H1 (cell line): Measurements from ENCODE around the gene CTH. TPM values are rescaled to one million over a fixed set of nuclear protein-coding genes. Genes with fewer than 3 reads are reported as not detected.
A peak's percentile ranks its signal among the peaks of the same experiment; 100 is the strongest.
"Not testable (repeated sequence)": the region's sequence is repeated elsewhere in the genome, so short reads cannot be mapped to it uniquely, and the experiment has no call there.

Source experiments
- CTCF ChIA-PET: fragments of 300-600 bp; sonication (Branson Sonifier 250); formaldehyde crosslinking; loops from one replicate; lab custom pipeline; 2021; ENCODE audit not compliant: partially characterized antibody; lab: Charles Lee
- POLR2A ChIA-PET: fragments of 300-600 bp; sonication (Branson Sonifier 250); formaldehyde crosslinking; loops from one replicate; lab custom pipeline; 2021; ENCODE audit warnings: inconsistent platforms; ENCODE audit not compliant: partially characterized antibody; lab: Charles Lee
- DNase-seq, 2 experiments: peaks; one replicate each; pipeline versions ENCODE4 v3.0.0 to v3.0.0-alpha.2; 2010 to 2022; ENCODE audit warnings: low spot score in 2 of 2, low read depth in 1 of 2, mixed read lengths in 1 of 2
- FAIRE-seq: peaks from 2 replicates; lab custom pipeline; 2011; peaks lifted over from hg19 to GRCh38; lab: Jason Lieb, UNC
- H2AFZ ChIP-seq: 2 replicates; pipeline ENCODE4 v1.8.1; 2012; ENCODE audit warnings: low read length, inconsistent platforms
- H2AK5ac ChIP-seq: 2 replicates; pipeline ENCODE4 v1.6.1; 2013; ENCODE audit warnings: low read depth, low read length
- H2BK120ac ChIP-seq: replicated peaks from 2 replicates; pipeline ENCODE3; 2013; ENCODE audit warnings: low read depth, low read length, inconsistent platforms
- H2BK12ac ChIP-seq: 2 replicates; pipeline ENCODE4 v1.6.1; 2013; ENCODE audit warnings: low read depth, low read length
- H2BK15ac ChIP-seq: 2 replicates; pipeline ENCODE4 v1.6.1; 2013; ENCODE audit warnings: low read length
- H2BK20ac ChIP-seq: 2 replicates; pipeline ENCODE4 v1.6.1; 2013; ENCODE audit warnings: low read length
- H2BK5ac ChIP-seq: 2 replicates; pipeline ENCODE4 v1.6.1; 2013; ENCODE audit warnings: low read depth, low read length
- H3K14ac ChIP-seq: 2 replicates; pipeline ENCODE4 v1.6.1; 2013; ENCODE audit warnings: inconsistent platforms; ENCODE audit not compliant: insufficient read length
- H3K18ac ChIP-seq: 2 replicates; pipeline ENCODE4 v1.6.1; 2013; ENCODE audit warnings: low read length; ENCODE audit errors: extremely low read depth
- H3K23ac ChIP-seq: 2 replicates; pipeline ENCODE4 v1.6.1; 2013; ENCODE audit warnings: inconsistent platforms; ENCODE audit not compliant: insufficient read length
- H3K23me2 ChIP-seq: 2 replicates; pipeline ENCODE4 v1.6.1; 2013; ENCODE audit warnings: low read depth, low read length
- H3K27ac ChIP-seq: 2 replicates; pipeline ENCODE4 v1.6.1; 2011; ENCODE audit warnings: low read depth, low read length, inconsistent platforms
- H3K27me3 ChIP-seq, 4 experiments: replicated peaks in 1 of 4; 1 replicate in 1 of 4; 2 replicates in 3 of 4; pipeline versions ENCODE4 v1.6.1 to v1.8.1; 2011 to 2013; ENCODE audit warnings: low read length in 3 of 4, mild to moderate bottlenecking in 3 of 4, inconsistent platforms in 2 of 4, mixed read lengths in 2 of 4, moderate library complexity in 1 of 4; ENCODE audit not compliant: control insufficient read depth in 3 of 4, insufficient read depth in 3 of 4; ENCODE audit errors: extremely low read depth in 1 of 4
- H3K36me3 ChIP-seq, 4 experiments: 2 replicates each; pipeline versions ENCODE4 v1.6.1 to v1.8.1; 2011 to 2013; ENCODE audit warnings: mild to moderate bottlenecking in 4 of 4, low read length in 3 of 4, moderate library complexity in 2 of 4, control low read depth in 1 of 4, inconsistent platforms in 1 of 4; ENCODE audit not compliant: insufficient read depth in 4 of 4, control insufficient read depth in 2 of 4
- H3K4ac ChIP-seq: replicated peaks from 2 replicates; pipeline ENCODE3; 2013; ENCODE audit warnings: low read length, low read depth, mixed read lengths, inconsistent platforms; ENCODE audit not compliant: insufficient read length
- H3K4me1 ChIP-seq, 4 experiments: replicated peaks in 1 of 4; 1 replicate in 1 of 4; 2 replicates in 3 of 4; pipeline versions ENCODE4 v1.6.1 to v1.8.1; 2011 to 2013; ENCODE audit warnings: low read length in 3 of 4, inconsistent platforms in 2 of 4, mixed read lengths in 1 of 4; ENCODE audit not compliant: insufficient read depth in 4 of 4, control insufficient read depth in 3 of 4
- H3K4me2 ChIP-seq, 2 experiments: 2 replicates each; pipeline versions ENCODE4 v1.6.1 to v1.8.1; 2011 to 2013; ENCODE audit warnings: low read depth in 2 of 2, low read length in 2 of 2, control low read depth in 1 of 2, inconsistent platforms in 1 of 2, mild to moderate bottlenecking in 1 of 2; ENCODE audit not compliant: insufficient read depth in 1 of 2
- H3K4me3 ChIP-seq, 4 experiments: fragments of 200-600, 300-600 bp in 1 of 4; sonication (generic), shearing (Covaris generic), sonication (Bioruptor Twin) in 1 of 4; 2 replicates each; pipeline versions ENCODE4 v1.5.1 to v1.8.1; 2011 to 2016; ENCODE audit warnings: low read length in 4 of 4, low read depth in 3 of 4, control low read depth in 2 of 4, inconsistent platforms in 2 of 4, mild to moderate bottlenecking in 2 of 4, mixed read lengths in 1 of 4, moderate library complexity in 1 of 4; ENCODE audit not compliant: insufficient read depth in 2 of 4; ENCODE audit errors: extremely low read depth in 1 of 4
- H3K56ac ChIP-seq: replicated peaks from 2 replicates; pipeline ENCODE3; 2013; ENCODE audit warnings: low read depth, mild to moderate bottlenecking, mixed read lengths, low read length, inconsistent platforms; ENCODE audit not compliant: insufficient read length
- H3K79me1 ChIP-seq: 2 replicates; pipeline ENCODE4 v1.6.1; 2013; ENCODE audit warnings: low read depth, low read length, control low read depth
- H3K79me2 ChIP-seq, 2 experiments: 2 replicates each; pipeline versions ENCODE4 v1.6.1 to v1.8.1; 2012 to 2013; ENCODE audit warnings: low read length in 2 of 2, mild to moderate bottlenecking in 2 of 2, inconsistent platforms in 1 of 2; ENCODE audit not compliant: insufficient read depth in 2 of 2, control insufficient read depth in 1 of 2
- H3K9ac ChIP-seq, 4 experiments: replicated peaks in 1 of 4; 1 replicate in 1 of 4; 2 replicates in 3 of 4; pipeline versions ENCODE4 v1.6.1 to v1.8.1; 2011 to 2013; ENCODE audit warnings: low read depth in 3 of 4, low read length in 3 of 4, control low read depth in 2 of 4, mild to moderate bottlenecking in 2 of 4, moderate library complexity in 2 of 4, inconsistent platforms in 1 of 4; ENCODE audit errors: extremely low read depth in 1 of 4
- H3K9me3 ChIP-seq, 2 experiments: 2 replicates each; pipeline versions ENCODE4 v1.6.1 to v1.8.1; 2012 to 2013; ENCODE audit warnings: mild to moderate bottlenecking in 2 of 2, moderate library complexity in 2 of 2, control low read depth in 1 of 2, inconsistent platforms in 1 of 2, low read depth in 1 of 2, low read length in 1 of 2, mixed read lengths in 1 of 2; ENCODE audit not compliant: insufficient read depth in 2 of 2
- H4K20me1 ChIP-seq, 2 experiments: replicated peaks in 1 of 2; 2 replicates each; pipeline versions ENCODE3 to v1.8.1; 2011 to 2013; ENCODE audit warnings: inconsistent platforms in 2 of 2, low read length in 2 of 2, mild to moderate bottlenecking in 1 of 2; ENCODE audit not compliant: insufficient read depth in 2 of 2, control insufficient read depth in 1 of 2
- H4K5ac ChIP-seq: 2 replicates; pipeline ENCODE4 v1.6.1; 2013; ENCODE audit warnings: low read length, low read depth, mixed read lengths, inconsistent platforms; ENCODE audit not compliant: insufficient read length
- H4K8ac ChIP-seq: 2 replicates; pipeline ENCODE4 v1.8.0; 2013; ENCODE audit warnings: mild to moderate bottlenecking, moderate library complexity, low read length, inconsistent platforms; ENCODE audit not compliant: insufficient read depth; ENCODE audit errors: extremely low read depth
- H4K91ac ChIP-seq: replicated peaks from 2 replicates; pipeline ENCODE3; 2013; ENCODE audit warnings: low read length, mixed read lengths, inconsistent platforms; ENCODE audit not compliant: insufficient read length
- WGBS, 2 experiments: shearing (Covaris generic) in 1 of 2; methylation state at CpG; one replicate each; pipeline versions ENCODE4 v1.1.6 to v1.1.7; 2013 to 2015; ENCODE audit warnings: low lambda C conversion rate in 2 of 2, mixed read lengths in 2 of 2, inconsistent platforms in 1 of 2, low coverage in 1 of 2, missing lambda C conversion rate in 1 of 2; ENCODE audit not compliant: insufficient replicate concordance in 2 of 2, insufficient coverage in 1 of 2, insufficient read length in 1 of 2; ENCODE audit errors: extremely low coverage in 1 of 2, missing lambda C conversion rate in 1 of 2; 5-methylcytosine and 5-hydroxymethylcytosine counted together
- polyA plus RNA-seq, 7 experiments: library from polyadenylated mRNA; depleted of rRNA in 3 of 7; stranded (reverse) in 5 of 7; unstranded in 2 of 7; fragments of >200 nt in 5 of 7; fragments of 200-250 nt in 2 of 7; gene quantifications; 1 replicate in 5 of 7; 2 replicates in 1 of 7; 4 replicates in 1 of 7; pipeline versions ENCODE4 v1.2.1 to v1.2.3, GENCODE V29; 2011 to 2013; ENCODE audit warnings: missing spikeins in 2 of 7, mixed read lengths in 2 of 7
- total RNA-seq: library from RNA; stranded (reverse); fragmentation: NEBNext Ultra II Directional; extraction: Animal tissue kit (Norgen Biotek cat#: 25700); gene quantifications from 2 replicates; pipeline ENCODE4 v1.2.1, GENCODE V29; 2021

Gene CTH
- total and polyA plus RNA-seq, 2 of the 8 experiments (the other 6 are each of a cell fraction or from before 2014, with no cell fraction given), result 31.7 to 33.2 TPM

DNA sequence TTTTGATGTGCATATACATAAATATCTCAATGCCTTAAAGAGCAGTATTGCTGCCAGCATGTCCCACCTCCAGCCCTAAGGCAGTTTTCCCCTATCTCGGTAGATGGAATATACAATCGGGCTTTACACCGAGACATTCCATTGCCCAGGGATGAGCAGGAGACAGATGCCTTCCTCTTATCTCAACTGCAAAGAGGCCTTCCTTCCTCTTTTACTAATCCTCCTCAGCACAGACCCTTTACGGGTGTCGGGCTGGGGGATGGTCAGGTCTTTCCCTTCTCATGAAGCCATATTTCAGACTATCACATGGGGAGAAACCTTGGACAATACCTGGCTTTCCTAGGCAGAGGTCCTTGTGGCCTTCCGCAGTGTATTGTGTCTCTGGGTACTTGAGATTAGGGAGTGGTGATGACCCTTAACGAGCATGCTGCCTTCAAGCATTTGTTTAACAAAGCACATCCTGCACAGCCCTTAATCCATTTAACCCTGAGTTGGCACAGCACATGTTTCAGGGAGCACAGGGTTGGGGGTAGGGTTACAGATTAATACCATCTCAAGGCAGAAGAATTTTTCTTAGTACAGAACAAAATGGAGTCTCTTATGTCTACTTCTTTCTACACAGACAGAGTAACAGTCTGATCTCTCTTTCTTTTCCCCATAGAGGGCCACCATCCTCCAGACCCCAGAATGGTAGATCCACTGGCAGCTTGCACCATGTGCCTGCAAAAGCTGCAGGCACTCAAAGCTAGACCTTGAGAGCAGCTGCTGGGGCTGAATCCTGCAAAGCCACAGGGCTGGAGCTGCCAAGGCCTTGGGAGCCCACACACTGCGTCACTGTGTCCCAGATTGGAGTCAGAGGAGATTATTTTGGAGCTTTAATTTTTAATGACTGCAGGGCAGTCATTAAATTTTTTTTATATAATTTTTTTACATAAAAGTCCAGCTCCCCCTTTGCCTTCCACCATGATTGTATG is 50.0 kb downstream of the CTH start:
- H2BK20ac ChIP-seq, H3K4me2 ChIP-seq, H3K36me3 ChIP-seq, H2AK5ac ChIP-seq, H4K91ac ChIP-seq, H3K9me3 ChIP-seq, H3K14ac ChIP-seq, H3K23ac ChIP-seq, H2BK12ac ChIP-seq, CTCF ChIA-PET, H3K4me1 ChIP-seq, H4K5ac ChIP-seq, DNase-seq, H3K9ac ChIP-seq, H4K20me1 ChIP-seq, H2AFZ ChIP-seq, H3K23me2 ChIP-seq, H3K18ac ChIP-seq, H4K8ac ChIP-seq, H3K56ac ChIP-seq, H3K4me3 ChIP-seq, H3K27ac ChIP-seq, H3K79me1 ChIP-seq, H3K27me3 ChIP-seq, H3K79me2 ChIP-seq, H2BK5ac ChIP-seq, H2BK15ac ChIP-seq, FAIRE-seq, H3K4ac ChIP-seq: not testable (repeated sequence)
- 83% methylated on average over 7 of the region's 8 CpGs; no CpG with 5 or more reads in 1 of the 2 experiments for WGBS, 2 experiments
- H2BK120ac ChIP-seq, result peak overlapping the region; percentile 54
- POLR2A ChIA-PET, result interaction anchor here (0.9 kb wide), 1 partner anchor 19 kb away, joined by 4 read pairs; no protein-coding TSS in a partner anchor
